NCI-H460 (cell line): ENCODE measurements around the gene TESPA1. TPM values are rescaled to one million over a fixed set of nuclear protein-coding genes. Genes with fewer than 3 reads are reported as not detected.
"Not testable (repeated sequence)": the region's sequence is repeated elsewhere in the genome, so short reads cannot be mapped to it uniquely, and the experiment has no call there.

Experiments
- DNase-seq: peaks from one replicate; pipeline ENCODE4 v3.0.0-alpha.2; 2016; ENCODE audit warnings: low read depth; ENCODE audit errors: extremely low read depth
- total RNA-seq: library from RNA; depleted of rRNA; stranded (reverse); fragments of >200 nt; shearing (Covaris generic); gene quantifications from 2 replicates; pipeline ENCODE4 v1.2.3, GENCODE V29; 2014

Gene TESPA1
- total RNA-seq, 1 experiment from 2014 or later: not detected

- DNase-seq: no peak
These were observed 3.2 kb upstream of the TESPA1 start for GRCh38 chr12:54987611-54988231.

- not testable (repeated sequence) for DNase-seq
These were observed 2.2 kb upstream of the TESPA1 start for GRCh38 chr12:54986773-54987172.

DNA sequence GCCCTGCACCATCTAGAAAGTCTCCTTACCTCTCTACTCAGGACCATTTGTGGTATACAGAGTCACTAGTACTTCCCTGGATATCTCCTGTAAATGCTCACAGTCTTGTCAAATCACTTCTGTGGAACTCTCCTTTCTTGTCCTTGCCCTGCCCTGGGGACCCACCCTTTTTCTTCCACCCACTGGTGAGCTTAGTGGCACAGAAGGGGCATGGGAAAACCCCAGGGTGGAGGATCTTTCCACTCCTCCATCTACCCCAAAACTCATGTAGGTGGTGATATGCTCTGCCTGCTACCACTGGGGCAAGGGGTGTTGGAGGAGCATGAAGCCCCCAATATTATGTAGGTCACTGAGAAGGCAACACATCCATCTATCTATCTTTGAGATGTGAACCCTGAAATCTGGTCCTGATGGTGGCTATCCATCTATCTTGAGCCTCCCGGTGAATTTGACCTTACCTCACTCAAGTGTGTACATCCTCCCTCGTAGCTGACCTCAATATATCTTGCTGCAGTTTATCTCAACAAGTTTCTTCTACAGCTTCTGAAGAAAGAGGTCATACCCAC lies 943 bp downstream of the TESPA1 start:
- DNase-seq: no peak

- no peak for DNase-seq
These were observed 2.8 kb downstream of the TESPA1 start for GRCh38 chr12:54981796-54982195.

DNA sequence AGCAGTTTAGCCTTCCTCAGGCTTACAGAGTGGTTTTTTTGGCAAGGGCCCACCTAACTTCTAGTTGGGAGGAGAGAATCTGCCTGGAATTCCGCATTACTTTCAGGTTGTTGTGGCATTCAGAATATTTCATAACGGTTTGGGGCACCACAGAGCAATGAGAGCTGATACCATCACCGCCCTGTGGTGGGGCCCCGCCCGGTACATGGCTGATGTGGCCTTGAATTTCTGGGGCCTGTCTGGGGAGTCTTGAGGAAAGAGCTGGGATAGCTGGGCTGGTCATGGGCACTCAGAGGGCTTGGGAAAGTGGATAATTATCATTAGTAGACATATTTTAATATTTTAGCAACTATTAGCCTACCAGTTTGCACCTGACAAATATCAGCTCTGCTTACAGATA lies 4.2 kb downstream of the TESPA1 start:
- DNase-seq: no peak

- DNase-seq: no peak
These were observed 6.7 kb downstream of the TESPA1 start for GRCh38 chr12:54977857-54978256.

DNA sequence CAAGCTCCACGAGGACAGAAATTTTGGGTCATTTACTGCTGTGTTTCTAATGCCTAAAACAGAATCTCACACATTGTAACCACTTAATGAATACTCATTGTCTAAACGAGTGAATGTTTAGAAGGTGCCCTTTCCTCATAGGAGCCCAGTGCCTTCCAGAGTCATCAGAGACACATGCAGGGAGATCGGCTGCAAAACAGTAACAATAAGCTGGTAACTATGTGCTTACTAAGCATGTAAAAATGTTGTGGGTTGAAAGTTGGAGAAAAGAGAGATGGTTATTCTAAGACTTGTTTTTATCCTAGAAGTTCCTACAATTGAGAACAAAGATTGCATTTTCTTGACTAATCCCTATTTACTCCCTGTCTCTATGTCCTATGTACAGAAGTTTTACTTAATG lies 7.4 kb downstream of the TESPA1 start:
- DNase-seq: no peak

DNA sequence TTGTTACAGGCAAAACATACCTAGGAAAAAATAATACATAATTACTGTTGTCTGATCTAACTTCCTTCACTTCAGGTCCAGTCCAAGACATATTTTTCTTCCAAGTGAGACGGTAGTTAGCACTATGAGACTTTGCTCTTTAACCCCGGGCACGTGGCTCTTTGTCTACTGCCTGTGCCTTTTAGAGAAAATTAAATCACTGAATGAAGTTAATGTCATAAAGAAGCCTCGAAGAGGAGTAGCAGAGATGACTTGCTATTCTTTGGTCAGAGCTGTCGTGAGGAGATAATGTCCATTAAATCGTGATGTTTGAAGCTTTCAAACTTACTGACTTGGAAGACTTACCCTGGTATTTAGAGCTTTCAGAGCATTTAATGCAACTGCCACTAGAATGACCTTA lies 8.7 kb downstream of the TESPA1 start:
- DNase-seq: no peak

DNA sequence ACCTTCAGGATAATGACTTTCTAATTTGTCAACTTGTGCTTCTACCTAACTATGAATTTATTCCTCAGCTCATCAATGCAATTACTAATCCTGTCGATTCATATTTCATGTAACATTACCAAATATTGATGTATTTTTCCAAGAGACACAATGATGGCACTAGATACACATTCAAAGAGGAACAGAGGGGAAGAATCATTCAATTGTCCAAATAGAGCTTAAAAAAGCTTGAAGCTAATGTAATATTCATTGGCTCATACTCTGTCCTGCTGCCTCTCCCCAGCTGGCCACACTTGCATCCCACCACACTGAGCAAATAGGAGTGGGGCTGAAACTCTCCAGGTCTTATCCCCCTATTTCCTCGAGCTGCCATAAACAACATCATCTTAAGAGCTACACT lies 9.3 kb downstream of the TESPA1 start:
- no peak for DNase-seq

- DNase-seq: no peak
These were observed 10.3 kb downstream of the TESPA1 start for GRCh38 chr12:54974279-54974678.

DNA sequence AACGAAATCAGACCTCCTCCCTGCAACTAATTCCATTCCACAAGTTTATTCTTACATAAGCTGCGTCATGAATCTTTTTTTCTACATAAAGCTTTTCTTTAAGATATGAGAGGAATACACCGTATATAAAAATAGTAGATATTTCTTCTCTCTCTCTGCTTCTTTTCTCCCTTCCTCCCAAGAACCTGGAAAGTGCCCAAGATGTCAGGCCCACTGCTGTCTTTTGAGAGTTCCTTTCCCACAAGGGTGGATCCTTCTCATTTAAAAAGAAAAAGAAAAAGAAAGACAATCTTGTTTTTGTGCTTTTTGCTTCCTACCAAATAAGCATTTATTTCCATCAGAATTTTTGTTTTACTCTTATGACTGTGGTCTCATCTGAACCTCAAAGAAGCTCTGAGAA lies 11.0 kb downstream of the TESPA1 start:
- DNase-seq: no peak

GRCh38 chr12:54970741-54971140 lies 13.8 kb downstream of the TESPA1 start:
- DNase-seq: no peak

DNA sequence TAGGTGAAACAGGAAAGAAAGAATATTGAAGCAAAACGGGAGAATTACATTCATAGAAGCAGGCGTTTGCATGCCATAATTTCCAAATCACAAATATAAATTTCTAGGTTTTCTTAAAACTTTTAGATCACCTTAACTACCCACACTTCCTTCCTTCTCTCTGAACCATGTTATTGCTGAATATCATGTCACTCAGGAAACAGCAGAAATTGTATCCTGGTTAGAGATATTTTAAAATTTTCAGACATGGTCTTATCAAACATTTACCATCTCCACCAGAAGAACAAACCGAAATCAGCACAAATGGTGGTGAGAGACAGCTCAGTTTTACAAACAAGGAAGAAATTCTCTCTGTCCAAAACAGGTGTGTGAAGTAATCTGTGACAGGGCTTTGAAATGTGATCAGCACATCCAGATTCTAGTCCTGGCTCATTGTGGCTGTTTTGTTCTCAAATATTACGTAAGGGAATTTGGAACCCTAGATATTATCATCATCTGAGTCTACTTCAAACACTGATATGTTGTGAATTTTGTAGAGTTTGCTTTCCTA lies 16.3 kb downstream of the TESPA1 start:
- DNase-seq: no peak

DNA sequence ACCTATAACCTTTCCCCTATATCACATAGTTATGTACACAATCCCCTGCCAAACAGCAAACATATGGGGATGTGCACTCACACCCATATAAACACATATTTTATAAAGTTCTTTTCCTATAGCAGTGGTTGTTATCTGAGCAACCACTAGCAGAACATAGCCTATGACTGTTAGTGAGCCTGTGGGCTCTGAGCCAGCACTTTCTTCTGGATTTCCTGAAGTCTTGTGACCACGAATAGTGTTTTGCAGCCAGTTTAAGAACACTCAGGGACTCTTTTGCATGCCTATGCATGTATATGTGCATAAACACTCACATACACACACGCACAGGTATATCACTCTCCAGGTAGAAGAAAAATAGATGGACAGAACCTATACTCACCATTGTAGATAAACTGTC lies 17.1 kb downstream of the TESPA1 start:
- no peak for DNase-seq

- DNase-seq: no peak
These were observed 23.4 kb downstream of the TESPA1 start for GRCh38 chr12:54961190-54961589.

DNA sequence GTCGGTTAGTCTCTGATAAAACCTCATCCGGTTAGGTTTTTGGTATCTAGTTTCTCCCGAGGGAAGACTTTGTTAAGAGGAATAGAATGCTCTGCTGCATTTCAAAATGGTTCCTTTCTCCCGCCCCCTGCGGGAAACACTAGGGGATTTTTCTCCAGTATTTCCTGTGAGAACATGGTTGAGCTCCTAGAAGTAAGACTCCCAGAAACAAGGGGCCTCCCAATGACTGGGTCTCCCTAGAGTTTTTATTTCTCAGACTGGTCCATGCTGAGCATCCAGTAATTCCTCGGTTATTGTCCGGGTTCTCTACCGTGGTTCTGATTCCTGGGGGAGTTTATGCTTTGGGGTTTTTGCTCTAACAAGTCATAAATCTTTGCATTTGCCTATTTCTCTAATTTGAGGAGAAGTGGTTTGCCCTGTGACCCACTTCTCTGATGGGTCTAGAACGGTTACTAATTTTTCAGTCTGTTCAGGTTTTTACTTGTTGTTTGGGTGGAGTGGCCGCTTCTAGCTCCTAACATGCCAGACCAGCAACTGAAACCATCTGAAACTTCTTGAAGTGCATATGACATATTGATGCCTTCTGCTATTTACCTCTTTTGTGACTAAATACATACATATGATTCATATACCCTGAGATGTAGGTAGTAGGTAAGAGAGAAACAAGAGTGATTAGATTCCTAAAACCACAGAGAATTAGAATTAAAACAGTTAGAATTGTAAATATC lies 25.1 kb downstream of the TESPA1 start:
- no peak for DNase-seq

DNA sequence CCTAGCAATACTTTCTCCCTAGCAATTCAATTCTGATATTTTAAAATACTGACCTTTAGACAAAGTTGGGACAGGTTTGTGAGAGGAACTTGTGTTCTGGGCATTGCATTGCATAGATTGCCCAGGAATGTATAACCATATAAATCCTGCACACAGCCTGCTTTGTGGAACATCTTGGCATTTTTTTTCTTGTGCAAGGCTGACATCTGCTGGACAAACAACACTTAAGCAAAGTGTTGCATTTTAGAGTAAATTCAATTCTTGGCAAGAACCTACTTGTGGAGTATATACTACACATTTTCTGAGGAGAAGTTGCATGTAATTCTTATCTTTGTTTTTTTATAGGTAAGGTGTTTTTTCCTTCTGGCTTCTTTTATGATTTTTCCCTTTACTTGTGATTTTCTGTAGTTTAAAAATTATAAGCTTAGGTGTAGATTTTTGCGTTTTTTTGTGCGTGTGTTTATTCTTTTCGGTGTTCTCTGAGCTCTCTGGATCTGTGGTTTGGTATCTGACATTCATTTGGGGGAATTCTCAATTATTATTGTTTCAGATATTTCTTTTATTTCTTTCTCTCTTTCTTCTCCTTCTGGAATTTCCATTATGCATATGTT lies 26.4 kb downstream of the TESPA1 start:
- peak; percentile 69 for DNase-seq

GRCh38 chr12:54956818-54957641 lies 27.5 kb downstream of the TESPA1 start:
- no peak for DNase-seq

- no peak for DNase-seq
These were observed 28.2 kb downstream of the TESPA1 start for GRCh38 chr12:54956322-54956721.

DNA sequence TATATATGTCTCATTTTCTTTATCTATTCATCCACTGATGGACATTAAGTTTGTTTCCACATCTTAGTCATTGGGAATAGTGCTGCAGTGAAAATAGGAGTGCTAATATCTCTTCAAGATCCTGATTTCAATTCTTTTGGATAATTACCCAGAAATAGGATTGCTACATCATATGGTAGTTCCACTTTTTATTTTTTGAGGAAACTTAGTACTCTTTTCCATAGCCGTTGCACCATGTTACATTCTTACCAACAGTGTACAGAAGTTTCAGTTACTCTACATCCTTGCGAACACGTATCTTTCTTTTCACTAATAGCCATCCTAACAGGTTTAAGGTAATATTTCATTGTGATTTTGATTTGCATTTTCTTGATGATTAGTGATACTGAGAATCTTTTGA lies 29.8 kb downstream of the TESPA1 start:
- no peak for DNase-seq

DNA sequence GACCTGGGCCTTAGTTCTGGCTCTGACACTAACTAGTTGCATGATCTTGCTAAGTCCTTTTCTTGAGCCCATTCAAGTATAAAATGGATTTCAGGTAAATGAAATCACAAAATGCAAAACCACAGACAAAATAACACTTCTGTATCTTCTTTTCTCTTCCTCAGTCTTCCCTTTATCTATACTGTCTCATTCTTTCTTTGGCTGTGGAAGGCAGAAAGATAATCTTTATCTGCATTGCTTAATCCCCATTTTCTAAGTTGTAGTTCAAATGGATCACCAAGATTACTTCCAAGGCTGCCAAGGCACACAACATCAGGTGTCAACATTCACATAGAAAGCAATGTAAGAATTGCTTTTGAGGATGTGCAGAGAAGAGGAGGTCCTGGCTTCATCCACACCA lies 30.3 kb downstream of the TESPA1 start:
- no peak for DNase-seq
